ENCODE results near the gene PARP16. TPM values are rescaled to one million over a fixed set of nuclear protein-coding genes. Genes with fewer than 3 reads are reported as not detected.

Gene PARP16
- total RNA-seq, 1 experiment from 2014 or later, result 6.1 TPM

DNA sequence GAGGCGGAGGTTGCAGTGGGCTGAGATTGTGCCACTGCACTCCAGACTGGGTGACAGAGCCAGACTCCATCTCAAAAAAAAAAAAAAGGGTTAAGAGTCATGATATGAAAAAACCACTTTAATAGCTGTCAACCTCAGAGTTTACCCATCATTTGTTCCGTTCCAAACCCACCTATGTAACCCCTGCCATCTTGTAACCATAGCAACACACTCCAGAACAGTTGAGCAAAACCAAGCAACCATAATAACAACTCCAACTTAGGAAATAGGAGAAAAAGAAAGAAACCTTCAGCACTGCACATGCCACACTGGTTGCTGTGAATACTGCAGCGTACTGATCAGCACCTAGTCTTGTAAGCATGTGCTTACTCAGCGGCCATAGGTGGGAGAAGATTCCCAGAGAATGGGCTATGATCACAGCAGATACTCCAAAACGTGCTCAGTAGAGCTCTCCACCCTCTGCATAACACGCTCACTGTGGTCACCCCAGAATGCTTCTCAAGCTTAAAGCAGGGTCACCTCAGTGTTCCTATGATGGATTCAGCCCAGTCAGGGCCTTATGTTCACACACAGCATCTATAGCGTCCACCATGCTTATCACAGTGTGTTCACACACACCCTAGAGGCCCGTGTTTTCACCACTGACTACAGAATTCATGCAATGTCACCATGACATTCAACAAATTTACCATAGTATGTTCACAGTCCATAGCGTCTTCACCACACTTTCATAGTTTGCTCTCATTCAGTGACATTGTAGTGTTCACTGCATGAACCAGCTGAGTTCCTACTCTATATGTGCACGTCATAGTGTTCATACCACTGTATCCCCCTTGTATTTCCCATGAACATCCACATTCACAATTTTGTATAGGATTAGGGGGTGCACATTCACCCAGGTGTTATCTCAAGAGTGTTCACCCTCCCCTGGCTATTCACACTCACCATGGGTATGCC is 68.9 kb downstream of the PARP16 start:
- Mint-ChIP-seq H3K9me3 (ENCODE audit: unreplicated experiment) (no peaks in the 10 kb centered on the region), H3K36me3 (ENCODE audit: insufficient read depth, unreplicated experiment) (no peaks in the 10 kb centered on the region), H3K4me1 (ENCODE audit: insufficient read depth, unreplicated experiment) (no peaks in the 10 kb centered on the region), H3K4me3 (ENCODE audit: unreplicated experiment) (no peak overlapping the region), H3K27me3 (ENCODE audit: insufficient read depth, unreplicated experiment) (no peaks in the 10 kb centered on the region), H3K27ac (ENCODE audit: low read depth, unreplicated experiment) (no peak overlapping the region)
- ChIA-PET POLR2A (no interaction called here), CTCF (interaction anchor here (0.6 to 1.5 kb wide), 3 partner anchors 10 to 167 kb away, joined by 3 to 5 read pairs (median 4); no protein-coding TSS in a partner anchor)
- intact Hi-C loops (cut with micrococcal nuclease), result no loop called here
- no TSS peak for BruUV-seq (replicated peaks)
- TF ChIP-seq, protein P1, sequence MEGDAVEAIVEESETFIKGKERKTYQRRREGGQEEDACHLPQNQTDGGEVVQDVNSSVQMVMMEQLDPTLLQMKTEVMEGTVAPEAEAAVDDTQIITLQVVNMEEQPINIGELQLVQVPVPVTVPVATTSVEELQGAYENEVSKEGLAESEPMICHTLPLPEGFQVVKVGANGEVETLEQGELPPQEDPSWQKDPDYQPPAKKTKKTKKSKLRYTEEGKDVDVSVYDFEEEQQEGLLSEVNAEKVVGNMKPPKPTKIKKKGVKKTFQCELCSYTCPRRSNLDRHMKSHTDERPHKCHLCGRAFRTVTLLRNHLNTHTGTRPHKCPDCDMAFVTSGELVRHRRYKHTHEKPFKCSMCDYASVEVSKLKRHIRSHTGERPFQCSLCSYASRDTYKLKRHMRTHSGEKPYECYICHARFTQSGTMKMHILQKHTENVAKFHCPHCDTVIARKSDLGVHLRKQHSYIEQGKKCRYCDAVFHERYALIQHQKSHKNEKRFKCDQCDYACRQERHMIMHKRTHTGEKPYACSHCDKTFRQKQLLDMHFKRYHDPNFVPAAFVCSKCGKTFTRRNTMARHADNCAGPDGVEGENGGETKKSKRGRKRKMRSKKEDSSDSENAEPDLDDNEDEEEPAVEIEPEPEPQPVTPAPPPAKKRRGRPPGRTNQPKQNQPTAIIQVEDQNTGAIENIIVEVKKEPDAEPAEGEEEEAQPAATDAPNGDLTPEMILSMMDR (IDR thresholded peaks at IDR 0.05; ENCODE audit: unreplicated experiment), result no peak
- DNase-seq (ENCODE audit: unreplicated experiment), result no peak

DNA sequence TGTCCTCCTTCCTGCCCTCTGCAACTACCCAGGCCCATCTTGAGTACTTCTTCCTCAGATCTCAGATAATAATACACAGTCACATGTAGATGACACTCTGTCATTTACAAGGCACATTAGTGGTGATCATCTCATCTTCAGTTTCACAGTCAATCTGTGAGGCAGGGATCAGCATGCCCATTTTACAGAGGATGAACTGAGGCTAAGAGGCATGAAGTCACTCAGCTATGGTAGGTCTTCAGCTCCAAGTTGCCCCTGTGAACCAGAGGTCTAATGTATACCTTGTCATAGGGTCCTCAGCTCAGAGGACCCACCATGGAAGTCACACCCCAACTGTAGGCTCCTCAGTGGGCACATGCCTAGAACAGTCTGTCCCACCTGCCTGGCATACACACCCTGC is 71.2 kb downstream of the PARP16 start:
- Mint-ChIP-seq H3K4me1 (ENCODE audit: insufficient read depth, unreplicated experiment) (no peaks in the 10 kb centered on the region), H3K4me3 (ENCODE audit: unreplicated experiment) (no peak overlapping the region), H3K9me3 (ENCODE audit: unreplicated experiment) (no peaks in the 10 kb centered on the region), H3K36me3 (ENCODE audit: insufficient read depth, unreplicated experiment) (no peaks in the 10 kb centered on the region), H3K27me3 (ENCODE audit: insufficient read depth, unreplicated experiment) (no peaks in the 10 kb centered on the region), H3K27ac (ENCODE audit: low read depth, unreplicated experiment) (no peak overlapping the region)
- ChIA-PET CTCF (interaction anchor here (0.6 kb wide), 1 partner anchor 56 kb away, joined by 3 read pairs; no protein-coding TSS in a partner anchor), POLR2A (no interaction called here)
- intact Hi-C loops (cut with micrococcal nuclease), result no loop called here
- BruUV-seq (replicated peaks), result no TSS peak
- TF ChIP-seq, protein P1 (IDR thresholded peaks at IDR 0.05; ENCODE audit: unreplicated experiment), result no peak
- DNase-seq (ENCODE audit: unreplicated experiment), result no peak

DNA sequence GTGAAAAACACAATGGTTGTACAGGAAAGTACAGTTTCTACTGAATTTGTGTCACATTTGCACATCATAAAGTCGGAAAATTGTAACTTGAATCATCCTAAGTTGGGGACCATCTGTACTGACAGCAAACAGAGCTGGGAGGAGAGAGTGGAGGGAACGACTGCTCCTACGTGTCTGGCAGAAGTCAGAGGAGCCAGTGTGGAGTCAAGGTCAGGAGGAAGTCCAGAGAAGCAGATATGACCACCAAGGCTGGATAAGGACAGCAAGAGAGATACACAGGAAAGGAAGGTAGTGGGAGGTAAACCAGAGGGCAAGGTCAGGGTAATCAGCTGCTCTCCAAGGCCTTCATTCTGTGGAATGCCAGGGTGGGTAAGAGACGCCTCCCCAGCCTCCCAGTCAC is 72.7 kb downstream of the PARP16 start:
- TF ChIP-seq, protein P1 (IDR thresholded peaks at IDR 0.05; ENCODE audit: unreplicated experiment), result no peak
- Mint-ChIP-seq H3K4me3 (ENCODE audit: unreplicated experiment) (no peak overlapping the region), H3K27me3 (ENCODE audit: insufficient read depth, unreplicated experiment) (no peaks in the 10 kb centered on the region), H3K4me1 (ENCODE audit: insufficient read depth, unreplicated experiment) (no peaks in the 10 kb centered on the region), H3K36me3 (ENCODE audit: insufficient read depth, unreplicated experiment) (no peaks in the 10 kb centered on the region), H3K9me3 (ENCODE audit: unreplicated experiment) (no peaks in the 10 kb centered on the region), H3K27ac (ENCODE audit: low read depth, unreplicated experiment) (no peak overlapping the region)
- POLR2A ChIA-PET, result no interaction called here
- CTCF ChIA-PET, result interaction anchor here (0.6 kb wide), 1 partner anchor 1017 kb away, joined by 3 read pairs; no protein-coding TSS in a partner anchor
- no TSS peak for BruUV-seq (replicated peaks)
- intact Hi-C loops (cut with micrococcal nuclease), result no loop called here
- DNase-seq (ENCODE audit: unreplicated experiment), result no peak

DNA sequence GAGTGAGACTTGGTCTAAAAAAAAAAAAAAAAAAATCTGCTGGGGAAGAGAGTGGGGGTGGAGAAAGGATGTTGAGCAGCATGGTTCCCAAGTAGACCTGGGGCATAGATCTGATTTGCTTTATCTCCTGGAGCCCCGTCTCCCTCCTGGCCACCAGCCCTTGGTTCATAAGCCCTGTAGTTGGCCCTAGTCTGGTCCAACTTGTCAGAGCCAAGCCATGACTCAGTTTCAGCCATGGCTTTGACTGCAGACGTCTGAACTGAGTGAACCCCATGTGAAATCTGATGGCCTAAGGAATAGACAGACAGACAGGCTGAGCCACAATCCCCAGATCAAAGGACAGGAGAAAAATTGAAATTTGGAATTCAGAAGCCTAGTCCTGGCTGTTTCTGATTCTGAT is 73.4 kb downstream of the PARP16 start:
- intact Hi-C loops (cut with micrococcal nuclease), result no loop called here
- no TSS peak for BruUV-seq (replicated peaks)
- Mint-ChIP-seq H3K27me3 (ENCODE audit: insufficient read depth, unreplicated experiment) (no peaks in the 10 kb centered on the region), H3K27ac (ENCODE audit: low read depth, unreplicated experiment) (no peak overlapping the region), H3K36me3 (ENCODE audit: insufficient read depth, unreplicated experiment) (no peaks in the 10 kb centered on the region), H3K4me1 (ENCODE audit: insufficient read depth, unreplicated experiment) (no peaks in the 10 kb centered on the region), H3K4me3 (ENCODE audit: unreplicated experiment) (no peak overlapping the region), H3K9me3 (ENCODE audit: unreplicated experiment) (no peaks in the 10 kb centered on the region)
- TF ChIP-seq, protein P1 (IDR thresholded peaks at IDR 0.05; ENCODE audit: unreplicated experiment), result no peak
- ChIA-PET CTCF (no interaction called here), POLR2A (no interaction called here)
- no peak for DNase-seq (ENCODE audit: unreplicated experiment)
